Measurements from ENCODE around the gene CTNNA1. TPM values are rescaled to one million over a fixed set of nuclear protein-coding genes. Genes with fewer than 3 reads are reported as not detected.

CTNNA1 gene
- total and polyA plus RNA-seq, 2 experiments from 2014 or later = 171 to 260 TPM

GRCh38 chr5:138949223-138949574 is 196.0 kb downstream of the CTNNA1 start:
- H3K27ac ChIP-seq = no peak overlapping the region
- no peak for TF ChIP-seq CTCF (IDR thresholded peaks at IDR 0.05; ENCODE audit: low read depth, low read length)
- DNase-seq (ENCODE audit: low read depth in 1 of 2, low spot score in 1 of 2) = no peak
- peaks cover 42% of the 10 kb centered on the region for H3K4me1 ChIP-seq (ENCODE audit: low read depth)
- no peaks in the 10 kb centered on the region for H3K9me3 ChIP-seq (ENCODE audit: low read depth)
- no peaks in the 10 kb centered on the region for H3K27me3 ChIP-seq
- no peak overlapping the region for H3K4me3 ChIP-seq
- no peaks in the 10 kb centered on the region for H3K36me3 ChIP-seq

- H3K9me3 ChIP-seq (ENCODE audit: low read depth) = no peaks in the 10 kb centered on the region
- no peak overlapping the region for H3K27ac ChIP-seq
- H3K4me3 ChIP-seq = no peak overlapping the region
- DNase-seq (ENCODE audit: low read depth in 1 of 2, low spot score in 1 of 2) = no peak
- no peaks in the 10 kb centered on the region for H3K36me3 ChIP-seq
- peaks cover 42% of the 10 kb centered on the region for H3K4me1 ChIP-seq (ENCODE audit: low read depth)
- TF ChIP-seq CTCF (IDR thresholded peaks at IDR 0.05; ENCODE audit: low read depth, low read length) = no peak
- no peaks in the 10 kb centered on the region for H3K27me3 ChIP-seq
Observed at GRCh38 chr5:138949988-138950387, 196.8 kb downstream of the CTNNA1 start.

GRCh38 chr5:138950421-138951031 is 197.3 kb downstream of the CTNNA1 start:
- Histone ChIP-seq H3K27ac (no peak overlapping the region), H3K4me3 (no peak overlapping the region), H3K36me3 (no peaks in the 10 kb centered on the region), H3K4me1 (ENCODE audit: low read depth) (peaks cover 46% of the 10 kb centered on the region), H3K9me3 (ENCODE audit: low read depth) (no peaks in the 10 kb centered on the region), H3K27me3 (no peaks in the 10 kb centered on the region)
- DNase-seq (ENCODE audit: low read depth in 1 of 2, low spot score in 1 of 2) = no peak
- no peak for TF ChIP-seq CTCF (IDR thresholded peaks at IDR 0.05; ENCODE audit: low read depth, low read length)

GRCh38 chr5:138951091-138951985 is 198.1 kb downstream of the CTNNA1 start:
- Histone ChIP-seq H3K36me3 (no peaks in the 10 kb centered on the region), H3K4me1 (ENCODE audit: low read depth) (peaks cover 39% of the 10 kb centered on the region), H3K9me3 (ENCODE audit: low read depth) (no peaks in the 10 kb centered on the region), H3K27me3 (no peaks in the 10 kb centered on the region), H3K4me3 (no peak overlapping the region), H3K27ac (no peak overlapping the region)
- no peak for DNase-seq (ENCODE audit: low read depth in 1 of 2, low spot score in 1 of 2)
- TF ChIP-seq CTCF (IDR thresholded peaks at IDR 0.05; ENCODE audit: low read depth, low read length) = no peak

GRCh38 chr5:138951986-138952735 is 198.9 kb downstream of the CTNNA1 start:
- no peak for TF ChIP-seq CTCF (IDR thresholded peaks at IDR 0.05; ENCODE audit: low read depth, low read length)
- no peak for DNase-seq (ENCODE audit: low read depth in 1 of 2, low spot score in 1 of 2)
- H3K36me3 ChIP-seq = no peaks in the 10 kb centered on the region
- no peak overlapping the region for H3K4me3 ChIP-seq
- H3K9me3 ChIP-seq (ENCODE audit: low read depth) = no peaks in the 10 kb centered on the region
- H3K27me3 ChIP-seq = no peaks in the 10 kb centered on the region
- H3K4me1 ChIP-seq (ENCODE audit: low read depth) = peaks cover 38% of the 10 kb centered on the region
- H3K27ac ChIP-seq = no peak overlapping the region

Measured in cardiac muscle cell (in vitro differentiated cells and primary cell).